ENCODE results near the gene ZNF77.
"Not testable (repeated sequence)": the region's sequence is repeated elsewhere in the genome, so short reads cannot be mapped to it uniquely, and the experiment has no call there.

The ZNF77 gene

DNA sequence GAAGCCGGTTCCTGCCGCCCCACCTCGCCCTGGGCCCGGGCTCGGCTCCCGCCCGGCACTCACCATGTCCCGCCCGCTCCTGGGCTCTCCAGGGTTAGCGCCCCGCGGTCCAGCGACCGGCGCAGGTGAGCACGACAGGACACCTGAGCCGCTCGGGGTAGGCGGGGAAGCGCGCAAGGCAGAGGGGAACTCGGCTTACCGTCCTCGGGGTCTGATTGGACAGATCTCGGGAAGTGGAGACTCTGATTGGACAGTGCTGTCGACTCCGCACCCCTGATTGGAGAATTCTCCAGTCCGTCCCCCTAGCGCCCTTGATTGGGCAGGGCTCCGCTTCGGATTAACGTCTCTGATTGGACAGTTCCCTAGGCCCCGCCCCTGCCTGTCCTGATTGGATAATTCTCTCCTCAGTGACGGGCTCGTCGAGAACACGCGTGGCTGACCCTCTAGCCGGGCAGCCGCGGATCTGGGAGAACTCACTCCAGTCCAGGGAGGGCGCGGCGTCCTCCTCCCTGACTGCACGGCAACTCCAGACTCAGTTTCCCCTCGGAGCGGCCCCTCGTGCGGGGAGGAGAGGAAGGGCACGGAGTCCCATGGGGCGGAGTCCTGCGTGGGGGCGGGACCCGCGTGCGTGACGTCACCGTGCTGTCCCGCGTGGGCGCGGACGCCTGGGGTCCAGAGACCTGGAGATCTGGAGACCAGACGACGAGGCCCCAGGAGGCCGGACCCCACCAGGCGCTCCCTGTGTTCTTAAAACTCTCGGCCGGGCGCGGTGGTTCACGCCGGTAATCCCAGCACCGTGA lies at the start of gene ZNF77:
Gene ZNF77, minus strand, starts transcription at position 197 of the 800 bp plus-strand sequence. Its CDS starts 131 bp downstream, at position 66.
- peak; percentile 99 for DNase-seq

DNA sequence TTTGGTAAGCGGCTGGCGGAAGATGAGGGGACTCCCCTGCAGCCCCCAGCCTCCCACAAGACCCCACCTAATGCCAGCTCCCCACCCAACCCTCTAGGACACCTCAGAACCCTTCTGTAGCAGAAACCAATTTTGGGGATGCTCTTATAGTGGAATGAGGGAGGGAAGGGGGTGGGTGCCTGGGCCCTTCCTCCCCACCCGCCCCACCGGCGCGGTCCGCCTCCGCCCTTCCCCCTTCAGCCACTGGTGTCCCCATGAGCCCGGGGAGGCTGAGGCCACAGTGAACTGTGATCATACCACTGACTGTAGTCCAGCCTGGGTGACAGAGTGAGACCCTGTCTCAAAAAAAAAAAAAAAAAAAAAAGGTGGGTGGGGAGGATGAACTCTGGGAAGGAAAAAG lies 48.8 kb upstream of the ZNF77 start:
- no peak for DNase-seq

- DNase-seq, result no peak
These were observed 48.2 kb upstream of the ZNF77 start for GRCh38 chr19:2992958-2993357.

DNA sequence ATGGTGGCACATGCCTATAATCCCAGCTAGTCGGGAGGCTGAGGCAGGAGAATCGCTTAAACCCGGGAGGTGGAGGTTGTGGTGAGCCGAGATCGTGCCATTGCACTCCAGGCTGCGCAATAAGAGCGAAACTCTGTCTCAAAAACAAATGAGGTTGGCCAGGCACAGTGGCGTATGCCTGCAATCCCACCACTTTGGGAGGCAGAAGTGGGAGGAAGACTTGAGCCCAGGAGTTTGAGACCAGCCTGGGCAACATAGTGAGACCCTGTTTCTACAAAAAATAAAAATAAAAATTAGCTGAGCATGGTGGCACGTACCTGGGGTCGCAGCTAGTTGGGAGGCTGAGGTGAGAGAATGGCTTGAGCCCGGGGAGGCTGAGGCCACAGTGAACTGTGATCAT lies 47.6 kb upstream of the ZNF77 start:
- DNase-seq, result not testable (repeated sequence)

DNA sequence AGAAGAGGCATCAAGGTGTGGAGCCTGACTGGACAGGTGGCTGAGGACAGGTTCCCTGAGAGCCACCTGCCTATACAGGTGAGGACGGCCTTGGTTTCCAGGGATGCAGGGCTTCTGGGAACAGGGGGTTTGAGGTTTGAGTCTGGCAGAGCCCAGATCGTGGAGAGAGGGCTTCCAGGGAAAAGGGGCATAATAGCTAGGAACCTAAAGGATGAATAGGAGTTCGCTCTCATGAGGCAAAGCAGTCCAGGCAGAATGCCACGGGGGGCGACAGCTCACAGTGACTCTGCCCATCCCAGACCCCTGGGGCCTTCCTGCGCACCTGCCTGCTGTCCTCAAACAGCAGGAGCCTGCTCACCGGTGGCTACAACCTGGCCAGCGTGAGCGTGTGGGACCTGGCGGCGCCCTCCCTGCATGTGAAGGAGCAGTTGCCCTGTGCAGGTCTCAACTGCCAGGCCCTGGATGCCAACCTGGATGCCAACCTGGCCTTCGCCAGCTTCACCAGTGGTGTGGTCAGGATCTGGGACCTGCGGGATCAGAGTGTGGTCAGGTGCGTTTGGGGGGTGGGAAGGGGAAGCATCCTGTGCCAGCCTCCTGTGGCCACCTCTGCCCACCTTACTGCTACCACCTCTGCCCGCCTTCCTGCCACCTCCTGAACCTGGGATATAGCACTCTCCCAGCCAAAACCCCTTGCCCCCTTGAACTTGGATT lies 44.6 kb upstream of the ZNF77 start:
- DNase-seq, result no peak

DNA sequence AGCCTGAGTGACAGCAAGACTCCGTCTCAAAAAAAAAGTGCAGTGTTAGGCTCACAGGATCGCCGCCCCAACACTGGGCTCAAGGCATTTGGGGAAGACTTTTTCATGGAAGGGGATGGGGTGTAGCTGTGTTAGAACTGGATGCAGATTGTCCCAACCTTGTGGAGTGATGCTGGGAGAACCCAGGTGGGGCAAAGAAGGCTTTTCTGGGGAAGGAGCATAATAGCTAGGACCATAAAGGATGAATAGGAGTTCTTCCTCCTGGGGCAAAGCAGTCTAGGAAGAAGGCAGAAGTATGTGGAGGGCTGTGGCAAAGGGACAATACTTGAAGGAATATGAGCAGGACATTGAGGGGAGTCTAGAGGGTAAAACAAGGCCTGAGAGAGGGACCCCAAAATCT lies 43.8 kb upstream of the ZNF77 start:
- no peak for DNase-seq

DNA sequence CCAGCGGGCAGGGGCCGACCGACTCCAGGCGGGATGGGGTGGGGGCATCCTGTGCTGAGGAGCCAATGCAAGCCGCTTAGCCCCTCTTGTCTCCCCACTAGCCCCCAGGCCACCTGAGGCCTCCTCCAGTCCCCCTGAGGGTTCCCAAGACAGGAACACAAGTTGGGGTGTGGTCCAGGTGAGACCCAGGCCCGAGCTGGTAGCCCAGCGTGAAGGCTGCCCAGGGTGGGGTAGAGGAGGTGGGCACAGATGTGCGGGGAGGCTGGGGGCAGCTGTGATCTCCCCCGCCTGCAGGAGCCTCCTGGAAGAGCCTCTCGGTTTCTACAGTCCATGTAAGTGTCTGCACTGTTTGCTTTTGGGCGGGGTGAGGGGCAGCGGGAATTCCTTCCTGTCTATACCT lies 43.0 kb upstream of the ZNF77 start:
- DNase-seq, result no peak

- DNase-seq, result no peak
These were observed 42.3 kb upstream of the ZNF77 start for GRCh38 chr19:2986951-2987524.

- DNase-seq, result no peak
These were observed 39.4 kb upstream of the ZNF77 start for GRCh38 chr19:2984215-2984528.

DNA sequence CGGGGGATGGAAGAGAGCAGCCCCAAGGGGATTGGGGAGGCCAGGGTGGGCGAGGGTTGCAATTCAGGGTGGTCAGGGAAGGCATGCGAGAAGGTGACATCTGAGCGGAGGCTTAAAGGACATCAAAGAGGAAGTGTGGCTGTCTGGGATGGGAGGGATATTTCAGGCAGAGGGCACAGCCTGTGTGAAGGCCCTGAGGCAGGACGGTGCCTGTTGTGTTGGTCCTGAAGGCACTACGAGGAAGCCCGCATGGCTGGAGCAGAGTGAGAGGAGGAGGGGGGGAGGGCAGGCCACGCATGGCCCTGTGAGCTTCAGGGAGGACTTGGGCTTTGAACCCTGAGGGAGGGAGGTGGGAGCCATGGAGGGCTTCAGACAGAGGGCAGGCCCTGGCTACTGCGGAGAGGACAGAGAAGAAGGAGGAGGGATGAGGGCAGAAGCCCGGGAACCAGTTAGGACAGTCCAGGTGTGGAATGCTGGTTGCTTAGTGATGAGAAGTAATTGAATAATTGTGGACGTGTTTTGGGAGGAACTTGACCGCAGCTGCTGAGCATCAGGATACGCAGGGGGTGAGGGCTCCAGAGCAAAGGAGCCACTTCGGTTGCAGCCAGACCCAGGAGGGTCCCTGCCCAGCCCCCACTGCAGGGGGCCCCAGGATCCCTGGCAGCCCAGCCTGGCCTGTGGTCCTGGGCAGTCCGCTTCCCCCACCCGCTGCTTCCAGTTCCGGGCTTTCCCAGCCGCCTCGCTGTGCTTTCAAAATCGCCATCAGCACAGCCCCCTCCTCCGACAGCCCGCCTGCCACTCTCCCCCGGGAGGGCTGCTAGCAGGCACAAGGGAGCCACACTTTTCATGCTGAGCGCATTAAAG lies 38.8 kb upstream of the ZNF77 start:
- DNase-seq, result peak; percentile 95

DNA sequence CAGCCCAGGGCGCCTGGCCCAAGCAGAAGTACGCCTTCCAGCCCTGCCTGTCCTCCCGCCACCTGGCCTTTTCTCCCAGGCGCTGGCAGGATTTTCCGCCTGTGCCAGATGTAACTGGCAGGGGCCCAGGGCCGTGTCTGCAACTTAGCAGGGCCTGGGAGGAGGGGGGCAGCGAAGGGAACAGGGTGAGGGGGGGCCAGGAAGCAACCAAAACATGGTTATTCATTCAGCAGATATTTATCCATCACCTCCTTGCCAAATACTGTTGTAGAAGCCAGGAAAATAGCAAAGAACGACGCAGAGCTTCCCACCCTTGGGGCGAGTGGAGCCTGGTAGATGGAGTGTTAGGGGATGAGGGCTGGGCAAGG lies 38.2 kb upstream of the ZNF77 start:
- DNase-seq, result peak; percentile 95

DNA sequence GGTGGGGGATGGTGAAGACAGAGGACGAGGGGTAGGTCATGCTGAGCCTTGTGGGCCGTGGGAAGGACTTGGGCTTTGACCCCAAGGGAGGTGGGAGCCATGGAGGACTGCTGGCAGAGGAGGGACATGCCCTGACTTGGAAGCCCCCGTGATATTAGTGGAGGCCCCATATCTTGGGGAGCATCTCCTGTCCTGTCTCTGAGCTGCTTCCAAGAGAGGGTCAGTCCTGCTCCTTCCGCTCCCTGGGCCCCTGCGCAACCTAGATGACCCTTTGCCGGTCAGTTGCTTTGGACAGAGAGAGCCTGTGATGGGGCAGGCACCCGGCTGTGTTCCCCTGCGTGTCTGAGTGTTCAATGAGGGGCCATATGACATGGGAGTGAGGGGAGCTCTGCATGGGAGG lies 37.8 kb upstream of the ZNF77 start:
- no peak for DNase-seq

GRCh38 chr19:2981898-2982297 lies 37.1 kb upstream of the ZNF77 start:
- DNase-seq, result no peak

DNA sequence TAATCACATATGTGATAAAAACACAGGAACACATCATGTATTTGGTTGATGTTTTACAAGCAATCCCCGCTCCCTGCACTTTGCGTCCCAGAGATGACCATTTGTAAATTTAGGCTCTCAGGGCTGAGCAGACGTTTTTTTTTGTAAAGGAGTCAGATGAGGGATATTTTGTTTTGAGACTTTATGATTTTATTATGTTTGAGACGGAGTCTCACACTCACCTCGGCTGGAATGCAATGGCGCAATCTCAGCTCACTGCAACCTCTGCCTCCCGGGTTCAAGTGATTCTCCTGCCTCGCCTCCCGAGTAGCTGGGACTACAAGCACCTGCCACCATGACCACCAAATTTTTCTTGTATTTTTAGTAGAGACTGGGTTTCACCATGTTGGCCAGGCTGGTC lies 34.0 kb upstream of the ZNF77 start:
- no peak for DNase-seq

- DNase-seq, result no peak
These were observed 33.5 kb upstream of the ZNF77 start for GRCh38 chr19:2978166-2978767.

GRCh38 chr19:2977746-2978138 lies 33.0 kb upstream of the ZNF77 start:
- DNase-seq, result no peak

GRCh38 chr19:2977001-2977745 lies 32.4 kb upstream of the ZNF77 start, which contains the start of gene TLE6:
TSS of gene TLE6 (plus strand) at chr19:2977564. CDS start at chr19:2978234, 670 bp downstream.
- peak; percentile 94 for DNase-seq

DNA sequence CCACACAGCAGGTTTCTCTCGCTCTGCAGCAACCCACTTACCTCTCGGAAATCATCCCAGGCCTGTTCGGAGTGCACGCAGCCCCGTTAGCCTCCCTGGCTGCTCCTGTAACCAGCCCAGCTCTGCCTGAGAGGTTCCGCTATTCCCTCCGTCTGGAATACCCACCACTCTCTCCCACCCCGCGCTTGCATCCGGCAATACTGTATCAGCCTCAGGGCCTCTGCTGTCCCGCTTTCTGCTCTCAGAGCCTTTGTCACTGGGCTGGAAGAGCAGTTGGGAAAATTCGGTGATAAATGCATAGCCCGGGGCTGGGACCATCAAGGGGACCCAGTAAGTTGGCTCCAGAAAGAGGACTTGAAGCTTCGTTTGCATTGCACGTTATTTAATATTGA lies 31.8 kb upstream of the ZNF77 start:
- no peak for DNase-seq

GRCh38 chr19:2974342-2975041 lies 29.7 kb upstream of the ZNF77 start:
- DNase-seq, result no peak

- DNase-seq, result no peak
These were observed 28.5 kb upstream of the ZNF77 start for GRCh38 chr19:2973229-2973628.

GRCh38 chr19:2970201-2970835 lies 25.5 kb upstream of the ZNF77 start:
- DNase-seq, result no peak
